Mesenchymal stem cell (in vitro differentiated cells and primary cell): ENCODE measurements around the gene NFIX.

ENCODE experiments used
- DNase-seq: peaks from one replicate; pipeline ENCODE4 v3.0.0-alpha.2; 2013
- H2AFZ ChIP-seq: one replicate; pipeline ENCODE4 v1.6.1; 2013; ENCODE audit warnings: low read depth, mild to moderate bottlenecking, control low read depth, inconsistent platforms, low read length, moderate library complexity
- H2AK5ac ChIP-seq: 2 replicates; pipeline ENCODE4 v1.6.1; 2013; ENCODE audit warnings: low read length, moderate library complexity, mild to moderate bottlenecking, inconsistent platforms; ENCODE audit not compliant: severe bottlenecking
- H2BK120ac ChIP-seq: one replicate; pipeline ENCODE4 v1.6.1; 2013; ENCODE audit warnings: low read depth, mild to moderate bottlenecking, inconsistent platforms, low read length, moderate library complexity
- H2BK12ac ChIP-seq, 2 experiments: one replicate each; pipeline ENCODE4 v1.6.1; 2013; ENCODE audit warnings: inconsistent platforms in 2 of 2, low read length in 2 of 2, mild to moderate bottlenecking in 2 of 2, moderate library complexity in 2 of 2, control low read depth in 1 of 2
- H2BK15ac ChIP-seq: one replicate; pipeline ENCODE4 v1.6.1; 2013; ENCODE audit warnings: mild to moderate bottlenecking, low read depth, inconsistent platforms; ENCODE audit not compliant: poor library complexity, severe bottlenecking
- H2BK5ac ChIP-seq: 2 replicates; pipeline ENCODE4 v1.6.1; 2013; ENCODE audit warnings: low read depth, mild to moderate bottlenecking, low read length, control low read depth, inconsistent platforms; ENCODE audit not compliant: poor library complexity, severe bottlenecking
- H3K14ac ChIP-seq, 2 experiments: one replicate each; pipeline ENCODE4 v1.6.1; 2013; ENCODE audit warnings: inconsistent platforms in 2 of 2, low read length in 2 of 2, control low read depth in 1 of 2, mild to moderate bottlenecking in 1 of 2, moderate library complexity in 1 of 2
- H3K18ac ChIP-seq, 2 experiments: one replicate each; pipeline ENCODE4 v1.6.1; 2013; ENCODE audit warnings: inconsistent platforms in 2 of 2, low read length in 2 of 2, control low read depth in 1 of 2, low read depth in 1 of 2, mild to moderate bottlenecking in 1 of 2
- H3K23ac ChIP-seq, 2 experiments: one replicate each; pipeline ENCODE4 v1.6.1; 2013; ENCODE audit warnings: inconsistent platforms in 2 of 2, low read length in 2 of 2, mild to moderate bottlenecking in 2 of 2, moderate library complexity in 2 of 2, control low read depth in 1 of 2
- H3K27ac ChIP-seq: 2 replicates; pipeline ENCODE4 v1.5.1; 2013; ENCODE audit warnings: mild to moderate bottlenecking, moderate library complexity, low read length, control low read depth, inconsistent platforms; ENCODE audit not compliant: poor library complexity, severe bottlenecking
- H3K27me3 ChIP-seq, 2 experiments: 2 replicates each; pipeline versions ENCODE4 v1.6.1 to v1.7.0; 2013; ENCODE audit warnings: low read length in 2 of 2, mild to moderate bottlenecking in 2 of 2, moderate library complexity in 2 of 2, control low read depth in 1 of 2, inconsistent platforms in 1 of 2; ENCODE audit not compliant: control insufficient read depth in 1 of 2, insufficient read depth in 1 of 2
- H3K36me3 ChIP-seq, 2 experiments: 2 replicates each; pipeline versions ENCODE4 v1.6.1 to v1.7.0; 2013; ENCODE audit warnings: low read length in 2 of 2, control low read depth in 1 of 2, inconsistent platforms in 1 of 2, low read depth in 1 of 2, mild to moderate bottlenecking in 1 of 2; ENCODE audit not compliant: insufficient read depth in 2 of 2, control insufficient read depth in 1 of 2
- H3K4ac ChIP-seq, 2 experiments: one replicate each; pipeline ENCODE4 v1.6.1; 2013; ENCODE audit warnings: inconsistent platforms in 2 of 2, low read length in 2 of 2, mild to moderate bottlenecking in 2 of 2, moderate library complexity in 2 of 2, control low read depth in 1 of 2, low read depth in 1 of 2
- H3K4me1 ChIP-seq: 2 replicates; pipeline ENCODE4 v1.6.1; 2013; ENCODE audit warnings: low read depth, low read length, control low read depth; ENCODE audit not compliant: control insufficient read depth, insufficient read depth
- H3K4me2 ChIP-seq: 2 replicates; pipeline ENCODE4 v1.6.1; 2013; ENCODE audit warnings: low read length, mild to moderate bottlenecking, inconsistent platforms; ENCODE audit not compliant: poor library complexity, severe bottlenecking
- H3K4me3 ChIP-seq, 2 experiments: 2 replicates each; pipeline versions ENCODE4 v1.5.1 to v1.7.0; 2013; ENCODE audit warnings: low read length in 2 of 2, mild to moderate bottlenecking in 2 of 2, control low read depth in 1 of 2, low read depth in 1 of 2; ENCODE audit not compliant: insufficient read depth in 1 of 2
- H3K79me1 ChIP-seq: replicated peaks from 2 replicates; pipeline ENCODE4 v1.6.1; 2013; ENCODE audit warnings: mild to moderate bottlenecking, control low read depth, low read length, inconsistent platforms; ENCODE audit not compliant: poor library complexity, severe bottlenecking
- H3K9ac ChIP-seq: 2 replicates; pipeline ENCODE4 v1.7.0; 2013; ENCODE audit warnings: mild to moderate bottlenecking, low read length, moderate library complexity
- H3K9me3 ChIP-seq: 2 replicates; pipeline ENCODE4 v1.7.0; 2013; ENCODE audit warnings: mild to moderate bottlenecking, low read length; ENCODE audit not compliant: control insufficient read depth
- H4K8ac ChIP-seq: one replicate; pipeline ENCODE4 v1.6.1; 2013; ENCODE audit warnings: inconsistent platforms, mild to moderate bottlenecking, low read length, moderate library complexity
- H4K91ac ChIP-seq: one replicate; pipeline ENCODE4 v1.6.1; 2013; ENCODE audit warnings: mild to moderate bottlenecking, low read length, inconsistent platforms
- WGBS: methylation state at CpG from one replicate; pipeline ENCODE4 v1.1.7; 2013; ENCODE audit warnings: mixed read lengths; 5-methylcytosine and 5-hydroxymethylcytosine counted together

NFIX gene

DNA sequence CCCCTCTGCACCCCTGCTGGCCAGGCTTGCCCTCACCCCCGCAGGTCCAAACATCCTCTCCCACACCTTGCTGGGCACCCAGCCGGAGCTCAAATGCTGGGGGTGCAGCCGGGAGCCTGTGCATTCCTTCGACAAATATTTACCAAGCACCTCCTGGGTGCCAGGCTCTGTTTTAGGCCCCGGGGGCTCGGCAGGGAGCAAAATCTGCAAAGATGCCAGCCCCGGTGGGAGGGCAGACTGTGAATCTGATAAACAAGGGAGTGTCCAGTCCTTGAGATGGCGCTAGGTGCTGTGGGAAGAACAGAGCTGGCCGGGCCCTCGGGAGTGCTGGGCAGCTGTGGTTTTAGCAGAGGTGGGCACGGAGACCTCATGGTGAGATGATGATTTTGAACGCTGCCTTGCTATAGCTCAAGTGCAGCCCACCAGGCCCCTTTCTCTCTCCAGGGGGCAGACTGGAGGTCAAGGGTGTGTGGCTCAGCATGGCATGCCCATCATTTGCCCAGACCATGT lies 10.6 kb downstream of the NFIX start:
- Histone ChIP-seq H2BK12ac (no peak overlapping the region), H3K27ac (no peak overlapping the region), H3K9ac (no peak overlapping the region), H3K4me2 (no peak overlapping the region), H2AK5ac (no peak overlapping the region), H3K4ac (no peak overlapping the region), H2BK120ac (no peak overlapping the region), H2BK5ac (no peak overlapping the region), H3K36me3 (peaks cover 6 to 10% of the 10 kb centered on the region in 2 experiments), H3K9me3 (no peaks in the 10 kb centered on the region), H3K27me3 (peaks cover 0 to 70% of the 10 kb centered on the region in 2 experiments), H3K4me1 (peaks cover 13% of the 10 kb centered on the region), H4K91ac (no peak overlapping the region), H3K4me3 (no peak overlapping the region), H3K14ac (no peak overlapping the region), H2BK15ac (no peak overlapping the region), H3K18ac (no peak overlapping the region), H4K8ac (no peak overlapping the region), H3K23ac (no peak overlapping the region), H2AFZ (no peak overlapping the region), H3K79me1 (no peaks in the 10 kb centered on the region)
- WGBS, result 79% methylated on average over 12 of the region's 12 CpGs
- no peak for DNase-seq

DNA sequence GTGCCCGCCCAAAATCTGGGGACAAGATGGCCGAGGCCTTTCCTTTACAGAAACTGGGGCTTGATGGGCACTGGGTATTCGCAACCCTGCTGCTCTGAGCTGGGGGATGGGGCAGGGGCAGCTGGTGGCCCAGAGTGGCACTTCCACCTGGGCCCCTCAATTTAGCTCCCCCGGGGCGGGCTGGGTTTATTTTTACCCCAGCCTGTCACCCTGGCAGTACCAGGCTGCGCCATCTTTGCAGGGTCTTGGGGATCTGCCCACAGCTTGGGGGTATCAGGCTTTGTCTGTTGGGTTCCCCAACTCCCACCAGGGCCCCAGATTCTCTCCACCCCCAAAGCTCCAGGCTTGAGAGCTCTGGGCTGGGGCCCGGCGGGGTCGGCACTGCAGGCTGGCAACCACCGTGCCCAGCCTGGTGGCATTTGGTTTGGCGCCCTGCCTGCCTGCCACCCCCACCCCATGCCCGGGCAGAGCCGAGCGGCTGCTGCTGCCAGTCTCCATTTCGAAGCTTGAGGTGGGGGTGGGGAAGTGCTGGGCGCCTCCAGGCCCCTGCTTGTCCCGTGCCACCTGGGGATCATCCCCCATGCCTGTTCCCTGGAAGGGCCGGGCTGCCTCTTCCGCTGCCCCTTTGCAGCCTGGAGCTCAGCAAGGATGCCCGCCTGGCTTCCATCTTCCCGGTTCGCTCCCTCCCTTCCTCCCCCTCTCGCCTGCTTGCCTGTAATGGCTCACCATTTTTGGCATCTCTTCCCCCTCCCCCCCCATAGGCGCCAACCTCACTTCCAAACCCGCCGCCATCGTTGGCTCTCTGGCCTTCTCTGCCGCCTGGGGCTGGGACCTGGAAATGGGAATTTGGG lies 11.4 kb downstream of the NFIX start:
- Histone ChIP-seq H3K4me2 (no peak overlapping the region), H2BK15ac (no peak overlapping the region), H3K4me1 (peaks cover 16% of the 10 kb centered on the region), H3K9me3 (no peaks in the 10 kb centered on the region), H3K4me3 (no peak overlapping the region), H3K14ac (no peak overlapping the region), H3K4ac (no peak overlapping the region), H3K9ac (peak overlapping the region; percentile 78), H4K91ac (no peak overlapping the region), H3K23ac (no peak overlapping the region), H2AFZ (no peak overlapping the region), H3K27ac (no peak overlapping the region), H2BK5ac (no peak overlapping the region), H3K18ac (no peak overlapping the region), H2BK12ac (no peak overlapping the region), H2AK5ac (no peak overlapping the region), H3K36me3 (peaks cover 4 to 10% of the 10 kb centered on the region in 2 experiments), H2BK120ac (no peak overlapping the region), H3K27me3 (peaks cover 0 to 77% of the 10 kb centered on the region in 2 experiments), H4K8ac (no peak overlapping the region), H3K79me1 (no peaks in the 10 kb centered on the region)
- DNase-seq, result no peak
- WGBS, result 79% methylated on average over 20 of the region's 28 CpGs

DNA sequence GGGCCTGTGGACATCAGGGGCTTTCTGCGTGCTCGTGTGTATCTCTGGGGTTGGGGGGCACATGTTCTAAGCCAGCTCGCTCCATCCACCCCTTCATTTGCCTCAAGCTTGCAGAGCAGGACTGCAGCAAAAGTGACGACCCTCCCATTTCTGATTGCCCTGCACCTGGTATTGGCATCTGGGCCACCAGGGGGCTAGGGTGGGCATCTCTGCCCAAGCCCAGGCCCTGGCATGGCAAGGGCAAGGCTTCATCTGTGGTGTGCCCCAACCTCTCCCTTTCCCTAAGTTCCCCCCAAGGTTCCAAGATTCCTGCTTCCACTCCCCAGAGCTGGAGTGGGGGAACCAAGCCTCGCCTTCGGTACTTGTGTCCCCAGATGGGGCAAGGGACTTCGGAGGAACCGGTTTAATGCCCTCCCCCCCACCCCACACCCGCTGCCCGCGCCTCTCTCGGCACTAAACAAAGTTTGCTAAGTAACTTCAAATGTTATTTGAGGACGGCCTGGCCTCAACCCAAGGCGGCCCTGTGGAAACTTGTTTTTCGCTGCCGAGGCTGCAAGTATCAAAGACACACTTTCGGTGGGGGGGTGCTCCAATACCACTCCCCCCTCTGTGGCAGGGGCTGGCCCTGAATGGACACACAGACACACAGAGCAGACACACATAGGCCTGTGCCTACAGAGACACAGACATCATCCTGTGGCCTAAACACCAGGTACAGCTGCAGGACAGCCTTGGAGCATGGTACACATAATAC lies 12.2 kb downstream of the NFIX start:
- H2BK5ac ChIP-seq, result no peak overlapping the region
- H3K4me1 ChIP-seq, result peaks cover 24% of the 10 kb centered on the region
- no peak overlapping the region for H4K91ac ChIP-seq
- H3K23ac ChIP-seq, result no peak overlapping the region
- peak overlapping the region; percentile 78 for H3K9ac ChIP-seq
- H3K4ac ChIP-seq, result no peak overlapping the region
- H3K27me3 ChIP-seq, result peaks cover 0 to 85% of the 10 kb centered on the region in 2 experiments
- H3K4me2 ChIP-seq, result no peak overlapping the region
- H2AFZ ChIP-seq, result no peak overlapping the region
- no peak overlapping the region for H4K8ac ChIP-seq
- H2BK12ac ChIP-seq, result no peak overlapping the region
- WGBS, result 58% methylated on average over 17 of the region's 17 CpGs
- DNase-seq, result no peak
- H3K14ac ChIP-seq, result no peak overlapping the region
- H2AK5ac ChIP-seq, result no peak overlapping the region
- no peaks in the 10 kb centered on the region for H3K9me3 ChIP-seq
- no peak overlapping the region for H3K27ac ChIP-seq
- H3K4me3 ChIP-seq, result peak overlapping the region in 1 of 2 experiments; percentile 66
- H3K18ac ChIP-seq, result no peak overlapping the region
- peaks cover 4 to 10% of the 10 kb centered on the region in 2 experiments for H3K36me3 ChIP-seq
- H2BK15ac ChIP-seq, result no peak overlapping the region
- H2BK120ac ChIP-seq, result no peak overlapping the region
- no peaks in the 10 kb centered on the region for H3K79me1 ChIP-seq
